MM.1S (cell line): Measurements from ENCODE around the gene BRIP1.

Source experiments
- DNase-seq: peaks from one replicate; pipeline ENCODE4 v3.0.0-alpha.2; 2015
- H2AFZ ChIP-seq: fragments of 300-600 bp; sonication (generic); 2 replicates; pipeline ENCODE4 v1.6.0; 2016; ENCODE audit warnings: antibody characterized with exemption, low read length
- H3F3A ChIP-seq: fragments of 300-600 bp; sonication (generic); 2 replicates; pipeline ENCODE4 v1.6.1; 2016; ENCODE audit warnings: mild to moderate bottlenecking, antibody characterized with exemption, low read length, moderate library complexity, mixed read lengths; ENCODE audit not compliant: insufficient read depth
- H3K27ac ChIP-seq: fragments of 300-600 bp; sonication (generic); 2 replicates; pipeline ENCODE4 v1.5.1; 2016; ENCODE audit warnings: mild to moderate bottlenecking, low read length
- H3K27me3 ChIP-seq: fragments of 300-600 bp; sonication (generic); replicated peaks from 2 replicates; pipeline ENCODE4 v1.6.0; 2016; ENCODE audit warnings: low read length; ENCODE audit not compliant: insufficient read depth
- H3K36me3 ChIP-seq: fragments of 300-600 bp; sonication (generic); replicated peaks from 2 replicates; pipeline ENCODE4 v1.6.1; 2016; ENCODE audit warnings: mild to moderate bottlenecking, low read length, mixed read lengths; ENCODE audit not compliant: insufficient read depth
- H3K4me1 ChIP-seq: fragments of 300-600 bp; sonication (generic); 2 replicates; pipeline ENCODE4 v1.6.1; 2016; ENCODE audit warnings: low read length, mixed read lengths
- H3K4me2 ChIP-seq: fragments of 300-600 bp; sonication (generic); 2 replicates; pipeline ENCODE4 v1.6.0; 2016; ENCODE audit warnings: low read depth, low read length
- H3K4me3 ChIP-seq: fragments of 300-600 bp; sonication (generic); 2 replicates; pipeline ENCODE4 v1.5.1; 2016; ENCODE audit warnings: low read length, mixed read lengths
- H3K79me2 ChIP-seq: fragments of 300-600 bp; sonication (generic); 2 replicates; pipeline ENCODE4 v1.6.1; 2016; ENCODE audit warnings: mixed run types, low read length, mixed read lengths
- H3K9ac ChIP-seq: fragments of 300-600 bp; sonication (generic); 2 replicates; pipeline ENCODE4 v1.6.1; 2016; ENCODE audit warnings: low read length, mixed read lengths
- H3K9me2 ChIP-seq: fragments of 300-600 bp; sonication (generic); replicated peaks from 2 replicates; pipeline ENCODE4 v1.6.1; 2016; ENCODE audit warnings: mild to moderate bottlenecking, low read length, mixed read lengths; ENCODE audit not compliant: insufficient read depth
- H3K9me3 ChIP-seq: fragments of 300-600 bp; sonication (generic); replicated peaks from 2 replicates; pipeline ENCODE4 v1.6.1; 2016; ENCODE audit warnings: mild to moderate bottlenecking, low read length, mixed read lengths; ENCODE audit not compliant: insufficient read depth
- H4K20me1 ChIP-seq: fragments of 300-600 bp; sonication (generic); 2 replicates; pipeline ENCODE4 v1.6.1; 2016; ENCODE audit warnings: mild to moderate bottlenecking, low read length, moderate library complexity, mixed read lengths; ENCODE audit not compliant: insufficient read depth
- CTCF ChIP-seq: fragments of 300-600 bp; sonication (generic); IDR thresholded peaks from 2 replicates; pipeline ENCODE4 v1.5.1; 2016; ENCODE audit warnings: antibody characterized with exemption, low read length, mixed read lengths
- EZH2 ChIP-seq: fragments of 300-600 bp; sonication (generic); optimal IDR thresholded peaks from 2 replicates; pipeline ENCODE3; 2017; ENCODE audit warnings: low read depth, mild to moderate bottlenecking, antibody characterized with exemption, low read length, mixed read lengths
- EZH2phosphoT487 ChIP-seq: fragments of 300-600 bp; sonication (generic); IDR thresholded peaks from 2 replicates; pipeline ENCODE4 v1.6.1; 2018; ENCODE audit warnings: antibody characterized with exemption, low read length

BRIP1 gene

GRCh38 chr17:61877837-61878236 is 14.5 kb upstream of the BRIP1 start:
- H3K4me1 ChIP-seq = no peaks in the 10 kb centered on the region
- H3F3A ChIP-seq = no peaks in the 10 kb centered on the region
- no peaks in the 10 kb centered on the region for H3K9me3 ChIP-seq
- no peak overlapping the region for H3K4me3 ChIP-seq
- no peaks in the 10 kb centered on the region for H3K79me2 ChIP-seq
- H3K27ac ChIP-seq = no peak overlapping the region
- no peaks in the 10 kb centered on the region for H3K9me2 ChIP-seq
- no peak overlapping the region for H3K9ac ChIP-seq
- no peaks in the 10 kb centered on the region for H3K36me3 ChIP-seq
- no peak for TF ChIP-seq EZH2phosphoT487
- TF ChIP-seq CTCF = no peak
- TF ChIP-seq EZH2 = no peak
- H2AFZ ChIP-seq = no peak overlapping the region
- no peaks in the 10 kb centered on the region for H4K20me1 ChIP-seq
- no peaks in the 10 kb centered on the region for H3K27me3 ChIP-seq
- no peak overlapping the region for H3K4me2 ChIP-seq
- DNase-seq = no peak

GRCh38 chr17:61875804-61876203 is 12.5 kb upstream of the BRIP1 start:
- H3F3A ChIP-seq = no peaks in the 10 kb centered on the region
- no peaks in the 10 kb centered on the region for H3K9me3 ChIP-seq
- H3K4me1 ChIP-seq = no peaks in the 10 kb centered on the region
- TF ChIP-seq EZH2 = no peak
- TF ChIP-seq CTCF = no peak
- no peak overlapping the region for H3K4me2 ChIP-seq
- no peak overlapping the region for H3K9ac ChIP-seq
- H3K4me3 ChIP-seq = no peak overlapping the region
- H2AFZ ChIP-seq = no peak overlapping the region
- no peaks in the 10 kb centered on the region for H3K27me3 ChIP-seq
- H4K20me1 ChIP-seq = no peaks in the 10 kb centered on the region
- H3K27ac ChIP-seq = no peak overlapping the region
- H3K79me2 ChIP-seq = no peaks in the 10 kb centered on the region
- H3K36me3 ChIP-seq = no peaks in the 10 kb centered on the region
- no peaks in the 10 kb centered on the region for H3K9me2 ChIP-seq
- DNase-seq = no peak

DNA sequence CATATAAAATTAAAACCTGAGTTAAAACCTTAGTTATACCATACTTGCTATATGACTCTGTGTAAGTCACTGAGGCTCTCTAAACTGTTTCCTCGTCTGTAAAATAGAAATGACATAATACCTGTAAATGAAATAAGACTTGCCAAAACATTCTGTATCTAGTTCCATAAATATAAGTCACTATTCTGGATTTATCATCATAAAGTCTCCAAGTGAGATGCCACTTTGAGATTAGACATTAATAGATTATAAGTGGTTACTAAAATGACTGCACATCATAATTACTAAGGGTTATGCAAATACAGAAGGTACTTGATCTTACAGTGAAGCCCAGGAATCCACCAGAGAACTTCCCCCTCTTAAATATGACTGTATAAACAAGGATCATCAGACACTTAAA is 12.0 kb upstream of the BRIP1 start:
- no peaks in the 10 kb centered on the region for H3K4me1 ChIP-seq
- H3K79me2 ChIP-seq = no peaks in the 10 kb centered on the region
- no peaks in the 10 kb centered on the region for H3K9me3 ChIP-seq
- no peaks in the 10 kb centered on the region for H3K27me3 ChIP-seq
- no peak overlapping the region for H2AFZ ChIP-seq
- no peaks in the 10 kb centered on the region for H3K9me2 ChIP-seq
- H3K36me3 ChIP-seq = peaks cover 2% of the 10 kb centered on the region; the same call in 1 of the 2 replicates
- no peaks in the 10 kb centered on the region for H4K20me1 ChIP-seq
- H3K9ac ChIP-seq = no peak overlapping the region
- no peak overlapping the region for H3K4me3 ChIP-seq
- TF ChIP-seq EZH2phosphoT487 = no peak
- TF ChIP-seq CTCF = no peak
- no peak for TF ChIP-seq EZH2
- no peak overlapping the region for H3K27ac ChIP-seq
- H3F3A ChIP-seq = no peaks in the 10 kb centered on the region
- no peak overlapping the region for H3K4me2 ChIP-seq
- no peak for DNase-seq
